CD4-positive, alpha-beta T cell treated with Interleukin-12 subunit alpha and Interleukin-12 subunit beta, for 1 hour (primary cell): ENCODE results near the gene ARHGEF3.
"Not testable (repeated sequence)": the region's sequence is repeated elsewhere in the genome, so short reads cannot be mapped to it uniquely, and the experiment has no call there.

ENCODE experiments used
- DNase-seq: peaks from one replicate; pipeline ENCODE4 v3.0.0-alpha.2; 2020

The ARHGEF3 gene

DNA sequence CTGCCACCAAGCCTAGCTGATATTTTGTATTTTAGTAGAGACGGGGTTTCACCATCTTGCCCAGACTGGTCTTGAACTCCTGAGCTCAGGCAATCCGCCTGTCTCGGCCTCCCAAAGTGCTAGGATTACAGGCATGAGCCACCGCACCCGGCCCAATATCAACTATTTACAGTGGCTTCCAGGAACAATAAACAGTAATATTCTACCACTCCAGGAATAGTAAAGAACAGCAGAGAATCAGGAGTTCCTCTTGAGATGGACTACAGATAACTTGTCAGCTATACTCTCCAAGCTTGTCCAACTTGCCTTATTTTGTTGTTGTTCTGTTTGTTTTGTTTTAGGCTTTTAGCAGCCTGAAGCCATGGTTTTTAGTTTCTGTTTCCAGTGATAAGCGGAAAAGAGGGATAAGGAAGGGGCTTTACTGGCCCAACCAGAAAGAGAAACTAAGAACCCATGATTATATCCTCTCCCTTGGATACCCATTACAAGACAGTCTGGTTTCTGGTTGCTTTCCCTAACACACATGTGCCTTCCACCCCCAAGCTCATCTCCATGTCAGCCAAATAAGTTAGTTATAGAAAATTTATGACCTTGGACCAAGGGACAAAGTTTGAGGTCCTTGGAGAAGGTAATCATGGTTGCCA is 36.7 kb downstream of the ARHGEF3 start:
- no peak for DNase-seq

DNA sequence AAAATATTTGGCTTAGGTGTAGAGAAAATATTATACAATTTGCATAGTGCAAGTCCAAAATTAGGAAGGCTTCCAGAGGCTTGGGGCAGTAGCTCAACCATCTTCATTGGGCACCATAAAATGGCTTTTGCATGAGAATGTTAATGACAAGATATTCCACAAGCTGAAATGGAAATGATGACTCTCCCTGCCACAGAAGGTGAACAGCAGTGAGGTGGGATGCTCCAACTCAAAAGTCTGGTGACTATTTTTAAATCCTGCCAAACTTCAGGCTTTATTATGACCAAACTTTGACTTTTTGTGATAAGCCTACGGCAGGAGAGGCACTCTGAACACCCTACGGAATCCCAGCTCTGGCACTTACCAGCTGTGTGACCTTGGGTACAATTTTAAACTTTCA is 37.6 kb downstream of the ARHGEF3 start:
- no peak for DNase-seq

DNA sequence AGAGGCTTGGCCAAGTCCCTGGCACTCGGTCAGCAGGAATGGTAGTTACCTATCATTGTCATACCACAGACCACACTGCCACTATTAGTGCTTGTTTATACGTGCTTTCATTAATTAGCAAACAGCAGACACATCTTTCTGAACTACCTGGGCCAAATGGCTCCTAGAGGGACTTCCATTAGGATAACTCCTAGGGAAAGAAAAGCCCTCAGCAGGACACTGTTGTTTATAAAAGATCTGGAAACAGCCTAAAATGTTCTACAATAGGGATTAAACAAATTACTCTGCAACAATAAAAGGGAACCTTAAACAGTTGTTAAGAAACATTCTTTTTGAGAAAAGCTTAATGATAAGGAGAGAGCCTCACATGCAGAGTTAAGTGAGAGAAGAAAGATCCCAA is 38.5 kb downstream of the ARHGEF3 start:
- no peak for DNase-seq

DNA sequence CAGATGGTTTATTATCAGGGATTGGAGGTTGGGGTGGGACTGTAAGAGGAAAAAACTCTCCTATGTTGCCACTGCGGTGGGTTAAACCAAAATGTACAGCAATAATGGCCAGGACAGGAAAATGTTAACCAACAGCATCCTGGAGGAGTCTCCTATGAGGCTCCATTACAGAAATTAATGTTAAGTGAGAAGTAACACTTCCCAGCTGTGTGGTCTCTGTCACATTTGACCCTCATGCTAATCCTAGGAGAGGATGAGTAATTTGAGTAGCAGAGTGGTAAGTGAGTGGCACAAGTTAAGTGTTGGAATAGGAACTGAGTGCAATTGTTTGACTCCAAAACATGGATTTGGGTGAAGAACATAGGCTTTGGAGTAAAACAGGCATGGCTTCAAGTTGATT is 39.0 kb downstream of the ARHGEF3 start:
- DNase-seq = no peak

DNA sequence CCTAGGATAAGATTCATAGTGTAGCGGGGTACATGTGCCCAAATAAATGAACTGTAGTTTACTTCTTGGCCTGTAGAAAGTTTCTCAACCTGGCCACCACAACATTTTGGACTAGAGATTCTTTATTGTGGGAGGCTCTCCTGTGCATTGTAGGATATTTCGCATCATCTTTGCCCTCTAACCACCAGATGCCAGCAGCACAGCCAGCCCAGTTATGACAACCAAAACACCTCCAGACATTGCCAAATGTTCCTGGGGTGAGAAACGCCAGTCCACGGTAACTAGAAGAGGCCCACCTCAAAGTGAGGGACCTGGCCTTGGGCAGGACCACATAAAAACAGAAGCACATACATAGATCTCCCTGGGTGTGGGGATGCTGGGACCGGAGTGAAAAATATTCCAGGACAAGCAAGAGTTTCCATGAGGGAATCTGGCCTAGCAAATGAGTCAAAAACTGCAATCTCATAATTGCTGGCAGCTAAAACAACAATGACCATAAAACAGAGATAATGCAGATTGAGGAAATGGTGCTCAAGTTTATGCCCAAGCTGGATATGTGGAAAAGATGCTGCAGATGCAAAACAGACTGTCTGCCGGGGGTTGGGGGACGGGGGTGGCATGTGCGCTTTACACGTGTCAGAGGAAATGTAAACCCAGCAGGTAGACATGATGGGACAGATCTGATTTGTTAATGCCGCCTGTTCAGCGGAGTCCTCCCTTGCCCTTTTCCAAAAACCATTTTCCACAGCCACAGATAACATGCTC is 39.7 kb downstream of the ARHGEF3 start:
- DNase-seq = no peak

DNA sequence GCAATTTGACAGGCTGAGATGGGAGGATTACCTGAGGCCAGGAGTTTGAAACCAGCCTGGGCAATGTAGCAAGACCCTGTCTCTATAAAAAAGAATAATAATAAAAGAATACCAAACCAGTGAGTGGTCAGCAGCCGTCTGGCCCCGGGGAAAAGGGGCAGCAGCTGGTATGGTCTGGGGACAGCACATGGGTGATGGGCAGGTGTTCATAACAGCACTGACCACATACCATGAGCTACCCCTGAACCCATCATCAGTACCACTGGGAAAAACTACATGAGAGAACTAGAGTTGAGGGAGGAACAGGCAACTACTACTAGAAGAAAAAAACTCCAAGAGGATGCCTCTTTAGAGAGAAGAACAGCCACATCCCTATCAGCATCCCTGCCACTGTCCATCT is 40.7 kb downstream of the ARHGEF3 start:
- DNase-seq = no peak

DNA sequence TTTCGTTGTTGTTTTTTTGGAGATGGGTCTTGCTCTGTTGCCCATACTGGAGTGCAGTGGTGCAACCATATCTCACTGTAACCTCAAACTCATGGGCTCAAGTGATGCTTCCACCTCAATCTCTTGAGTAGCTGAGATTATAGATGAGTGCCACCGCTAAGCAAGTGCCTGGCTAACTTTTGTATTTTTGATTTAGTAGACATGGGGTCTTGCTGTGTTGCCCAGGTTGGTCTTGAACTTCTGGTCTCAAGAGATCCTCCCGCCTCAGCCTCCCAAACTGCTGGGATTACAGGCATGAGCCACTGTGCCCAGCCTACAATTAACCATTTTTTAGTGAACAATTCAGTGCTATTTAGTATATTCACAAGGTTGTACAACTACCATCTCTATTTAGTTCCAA is 42.2 kb downstream of the ARHGEF3 start:
- no peak for DNase-seq

DNA sequence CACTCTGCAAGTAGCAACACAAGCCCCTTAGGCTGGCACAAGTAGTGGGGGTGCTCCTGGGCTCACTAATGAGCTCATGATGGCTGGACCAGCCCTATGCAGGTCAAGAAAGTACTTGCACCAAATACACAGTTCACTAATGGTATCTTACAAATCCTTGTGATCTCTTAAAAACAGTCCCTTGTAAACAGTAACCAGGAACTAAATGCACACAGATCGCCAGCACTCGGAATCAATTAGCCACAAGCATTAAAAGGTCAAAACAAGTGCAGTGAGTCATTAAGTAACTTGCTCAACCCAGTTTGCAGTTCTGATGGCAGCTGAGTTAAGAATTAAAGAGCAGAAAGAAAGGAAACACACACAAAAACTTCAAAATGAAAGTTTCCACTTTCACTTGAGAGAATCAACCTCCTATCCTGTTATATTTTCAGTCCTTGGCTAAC is 43.2 kb downstream of the ARHGEF3 start:
- peak; percentile 55 for DNase-seq

DNA sequence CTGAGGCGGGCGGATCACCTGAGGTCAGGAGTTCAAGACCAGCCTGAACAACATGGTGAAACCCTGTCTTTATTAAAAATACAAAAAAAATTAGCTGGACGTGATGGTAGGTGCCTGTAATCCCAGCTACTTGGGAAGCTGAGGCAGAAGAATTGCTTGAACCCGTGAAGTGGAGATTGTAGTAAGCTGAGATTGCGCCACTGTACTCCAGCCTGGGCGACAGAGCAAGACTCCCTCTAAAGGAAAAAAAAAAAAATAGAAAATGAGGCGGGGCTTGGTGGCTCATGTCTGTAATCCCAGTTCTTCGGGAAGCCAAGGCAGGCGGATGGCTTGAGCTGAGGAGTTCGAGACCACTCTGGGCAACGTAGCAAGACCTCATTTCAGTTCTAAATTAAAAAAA is 43.7 kb downstream of the ARHGEF3 start:
- DNase-seq = not testable (repeated sequence)

DNA sequence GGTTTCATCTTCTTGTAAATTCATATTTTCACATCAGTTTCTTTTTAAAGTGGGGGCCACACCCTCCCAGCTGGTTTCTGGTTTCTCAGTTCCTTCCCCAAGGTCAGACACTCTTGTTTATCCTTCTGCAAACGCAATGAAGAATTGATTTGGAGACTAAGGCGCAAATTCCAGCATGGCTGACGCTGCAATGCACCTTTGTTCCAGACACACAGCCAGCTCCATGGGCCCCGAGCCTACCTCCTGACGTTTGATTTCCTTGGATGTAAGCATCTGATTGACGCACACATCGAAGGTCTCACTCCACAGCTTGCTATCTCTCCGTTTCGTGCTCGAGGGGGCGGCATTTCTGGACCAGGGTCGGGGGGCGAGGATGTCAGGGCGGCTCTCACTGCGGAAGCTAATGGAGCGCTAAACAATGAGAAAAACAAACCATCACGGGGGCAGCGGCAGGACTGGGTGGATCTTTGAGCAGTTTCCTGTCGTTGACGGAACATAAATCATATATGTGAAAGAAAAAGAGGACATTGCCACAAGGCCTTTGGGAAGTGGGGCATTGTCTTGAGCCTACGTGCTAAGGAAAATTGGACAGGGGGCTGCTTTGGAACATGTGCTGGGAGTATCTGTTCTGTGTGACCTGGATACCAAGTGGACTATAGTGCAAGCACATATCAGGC is 46.9 kb downstream of the ARHGEF3 start:
- peak; percentile 38 for DNase-seq

DNA sequence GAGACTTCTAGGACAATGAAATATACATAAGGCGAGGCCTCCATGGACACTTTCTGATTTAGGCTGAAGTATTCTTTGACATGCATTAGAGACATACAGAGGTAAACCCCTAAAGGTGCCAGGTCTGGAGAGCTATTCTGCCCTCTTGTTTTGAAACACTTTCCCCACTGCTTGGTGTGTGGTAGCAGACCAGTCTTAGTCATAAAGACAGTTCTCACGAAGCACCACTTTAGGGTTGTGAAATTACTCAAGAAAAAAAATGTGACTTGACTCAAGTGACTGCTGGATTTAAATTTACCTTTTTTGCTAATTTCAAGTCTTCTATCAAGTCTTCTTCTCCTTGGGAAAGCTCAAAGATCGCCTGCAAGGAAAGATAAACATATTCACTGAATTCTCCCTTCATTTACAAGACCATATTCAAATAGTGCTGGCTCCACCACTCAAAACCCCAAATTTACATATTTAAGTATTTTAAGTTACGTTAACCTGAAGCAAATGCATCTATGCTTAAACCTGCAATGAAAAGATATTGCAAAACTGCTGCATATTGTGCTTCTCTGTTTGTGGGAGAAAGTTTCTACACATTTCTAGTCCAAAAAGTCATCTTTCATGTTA is 48.4 kb downstream of the ARHGEF3 start:
- peak; percentile 29 for DNase-seq

DNA sequence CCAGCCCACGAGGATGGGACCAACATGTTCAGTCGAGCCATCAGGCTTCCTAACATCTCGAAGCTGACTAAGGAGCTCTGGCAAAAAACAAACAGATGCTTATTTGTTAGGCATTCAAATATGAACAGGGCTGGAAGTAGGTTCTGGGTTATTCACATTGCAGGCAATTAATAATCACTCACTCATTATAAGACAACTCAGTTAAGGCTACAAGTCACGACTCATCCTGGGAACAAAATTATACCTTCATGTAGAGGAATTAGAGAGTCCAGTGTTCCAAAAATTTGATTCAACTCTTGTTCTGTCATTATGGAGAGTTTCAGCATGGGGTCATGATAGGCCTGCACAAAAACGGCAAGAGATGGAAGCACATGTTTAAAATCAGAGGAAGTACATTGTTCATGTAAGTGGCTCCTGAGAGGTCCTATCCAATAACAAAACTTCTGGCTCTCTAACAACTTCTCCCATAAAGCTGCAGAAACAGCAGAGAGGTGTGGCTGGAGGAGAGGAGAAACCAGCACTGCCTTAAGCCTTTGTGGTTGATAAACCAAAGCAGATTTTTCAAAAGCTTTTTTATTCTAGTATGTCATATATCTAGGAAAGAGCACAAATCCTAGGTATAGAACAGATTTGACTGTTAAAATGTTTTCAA is 50.6 kb downstream of the ARHGEF3 start:
- no peak for DNase-seq

DNA sequence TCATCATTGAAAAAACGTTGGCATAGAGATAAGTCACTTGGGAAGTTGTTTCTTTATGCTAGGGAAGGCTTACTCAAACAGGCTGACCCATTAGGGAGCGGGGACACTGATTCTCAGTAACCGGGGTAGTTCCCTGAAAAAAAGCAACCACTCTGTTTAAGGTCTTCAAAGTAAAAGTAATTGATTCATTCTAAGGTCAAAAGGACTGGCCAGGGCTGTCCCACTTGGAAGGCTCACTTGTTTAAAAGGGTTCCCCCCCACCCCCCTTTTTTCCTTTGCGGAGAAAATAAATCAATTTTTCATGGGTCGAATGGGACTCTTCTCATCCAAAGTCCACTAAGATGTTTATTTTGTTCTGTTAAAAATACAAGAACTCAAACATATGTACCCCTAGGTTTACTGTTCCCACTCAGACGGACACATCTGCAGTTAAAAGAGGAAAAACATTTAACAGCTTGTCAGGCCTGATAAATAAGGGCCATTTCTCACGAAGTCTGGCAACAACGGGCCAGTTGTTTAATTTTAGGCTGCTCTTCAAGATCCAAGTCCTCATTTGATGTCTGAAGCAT is 53.0 kb downstream of the ARHGEF3 start:
- no peak for DNase-seq

DNA sequence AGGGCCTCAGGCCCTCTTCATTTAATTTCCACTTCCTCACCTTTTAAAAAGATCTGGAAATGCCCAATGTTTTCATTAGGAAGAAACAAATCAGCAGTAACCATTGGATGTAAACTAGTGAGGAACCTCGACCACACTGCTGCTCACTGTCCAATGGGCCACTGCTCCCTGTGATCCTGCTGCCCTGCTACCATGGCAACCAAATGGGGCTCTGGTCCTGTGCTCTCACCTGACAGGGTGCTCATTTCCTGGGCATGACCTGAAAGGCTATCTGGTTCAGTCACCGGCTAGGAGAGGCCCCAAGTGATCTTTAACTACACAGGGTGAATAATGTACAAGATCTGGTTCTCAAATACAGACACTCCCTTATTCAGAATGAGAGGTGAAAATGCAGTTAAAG is 54.6 kb downstream of the ARHGEF3 start:
- no peak for DNase-seq

DNA sequence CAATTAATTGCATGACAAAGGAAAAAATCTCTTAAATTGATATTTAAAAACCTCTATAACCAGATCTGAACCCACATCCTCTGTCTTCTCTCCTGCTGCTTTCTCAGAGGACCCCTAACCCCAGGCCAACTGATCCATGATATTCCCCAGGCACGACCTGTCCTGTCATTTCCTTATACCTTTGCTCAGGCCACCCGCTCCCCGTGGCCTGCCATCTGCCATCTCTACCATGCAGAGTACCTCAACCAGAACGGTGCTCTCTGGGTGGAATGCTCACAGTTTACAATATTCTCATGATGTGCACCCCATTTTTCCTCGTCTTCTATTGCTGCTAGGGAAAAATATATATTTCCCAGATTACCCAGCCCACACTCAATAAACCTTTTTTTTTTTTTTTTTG is 57.7 kb downstream of the ARHGEF3 start:
- DNase-seq = no peak

DNA sequence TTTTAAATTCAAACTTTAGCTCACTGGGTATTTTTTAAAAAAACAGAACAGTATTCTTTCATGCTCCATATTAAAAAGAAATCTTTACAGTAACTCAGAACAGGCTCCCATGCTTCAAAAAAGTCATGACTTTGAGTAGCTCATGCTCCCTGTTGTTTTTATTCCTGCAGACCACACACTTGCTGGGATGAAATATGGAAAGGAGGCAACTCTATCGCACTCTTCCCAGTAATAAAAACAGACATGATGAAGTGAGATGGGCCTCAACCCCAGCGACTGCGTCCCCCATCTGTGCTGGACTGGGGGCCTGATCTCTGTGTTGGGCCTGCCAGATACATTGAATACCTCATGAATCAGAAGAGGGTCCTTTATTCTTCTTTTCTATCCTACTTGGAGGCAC is 58.9 kb downstream of the ARHGEF3 start:
- DNase-seq = no peak

DNA sequence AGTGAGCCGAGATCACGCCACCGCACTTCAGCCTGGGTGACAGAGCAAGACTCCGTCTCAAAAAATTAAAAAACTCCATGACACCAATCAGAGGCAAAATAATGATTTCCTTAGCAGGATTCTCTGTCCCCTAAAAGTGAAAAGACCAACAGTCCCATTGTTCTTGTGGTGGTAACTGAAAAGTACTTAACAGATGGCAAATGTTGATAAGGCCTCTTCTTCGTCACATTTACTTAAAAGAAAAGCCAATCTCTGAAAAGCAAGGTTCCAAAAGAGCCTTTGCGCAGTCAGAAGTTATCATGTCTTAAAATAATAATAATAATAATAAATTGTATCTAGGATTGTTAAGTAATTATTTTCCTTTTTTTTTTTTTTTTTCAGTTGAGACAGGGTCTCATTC is 62.7 kb downstream of the ARHGEF3 start:
- no peak for DNase-seq

DNA sequence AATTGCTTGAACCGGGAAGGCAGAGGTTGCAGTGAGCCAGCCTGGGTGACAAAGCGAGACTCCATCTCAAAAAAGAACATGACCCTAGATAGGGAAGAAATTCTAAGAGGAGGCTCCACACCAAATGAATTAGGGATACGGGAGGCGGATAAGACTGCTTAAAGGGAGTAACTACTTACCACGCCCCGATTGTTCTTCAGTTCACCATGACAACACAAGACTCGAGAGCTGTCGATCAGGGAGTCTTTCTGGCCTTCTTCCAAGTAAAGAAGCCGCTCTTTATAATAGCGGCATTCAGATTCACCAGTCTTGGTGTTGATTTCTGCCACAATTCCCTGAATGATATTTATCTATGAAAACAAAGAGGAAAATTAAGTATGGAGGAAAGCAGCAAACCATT is 64.7 kb downstream of the ARHGEF3 start:
- no peak for DNase-seq

DNA sequence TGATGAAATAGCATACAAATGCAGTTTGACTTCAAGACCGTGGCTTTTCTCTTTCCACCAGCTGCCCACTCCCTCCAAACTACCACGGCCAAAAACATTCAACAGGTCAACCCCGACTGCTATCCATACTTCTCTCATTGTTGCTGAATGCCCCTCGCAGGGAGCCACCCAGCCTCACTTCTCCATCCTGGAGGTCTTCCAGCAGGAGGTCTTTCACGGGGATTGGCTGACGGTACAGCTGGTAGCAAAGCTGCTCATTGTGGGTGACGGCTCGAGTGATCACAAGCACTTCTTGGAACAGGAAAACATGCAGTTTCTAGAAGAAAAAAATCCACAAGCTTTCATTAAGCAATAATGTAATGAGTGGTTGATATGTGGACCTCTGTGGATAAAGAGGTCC is 69.6 kb downstream of the ARHGEF3 start:
- DNase-seq = no peak

DNA sequence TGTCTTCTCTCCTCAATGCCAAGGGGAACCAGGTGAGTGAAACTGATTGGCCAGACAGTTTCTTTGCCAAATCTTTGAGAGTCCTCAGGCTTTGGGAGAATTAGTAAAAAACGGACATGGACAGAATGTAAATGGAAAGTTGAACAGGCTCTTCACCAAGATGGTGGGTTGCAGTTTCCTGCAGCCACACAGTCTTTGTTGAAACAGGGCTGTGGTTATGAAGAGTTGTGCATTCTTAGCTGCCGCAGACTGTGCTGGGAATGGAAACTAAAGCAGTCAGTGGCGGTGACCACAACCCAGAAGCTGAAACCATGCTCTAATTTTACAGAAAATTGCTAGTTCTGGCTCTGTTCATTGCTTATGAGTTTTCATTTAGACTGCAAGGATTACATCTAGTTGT is 76.6 kb downstream of the ARHGEF3 start:
- peak; percentile 64 for DNase-seq

DNA sequence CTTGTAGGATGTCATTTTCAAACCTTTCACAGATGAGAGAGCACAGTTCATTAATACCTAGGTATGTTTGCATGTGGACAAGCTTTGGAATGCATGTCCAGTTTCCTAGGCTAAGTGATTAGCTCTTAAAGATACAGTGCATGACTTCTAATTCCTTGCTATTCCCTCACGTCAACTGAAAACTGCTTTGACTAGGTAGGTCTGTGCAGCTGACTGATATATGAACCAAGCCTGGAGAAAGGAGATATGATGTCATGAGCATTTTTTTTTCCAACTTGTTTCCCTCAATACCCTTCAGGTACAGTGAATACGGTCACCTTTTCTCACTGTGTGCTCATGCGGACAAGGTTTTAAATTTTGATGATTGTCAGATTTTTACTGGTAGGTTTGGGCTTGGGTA is 77.1 kb downstream of the ARHGEF3 start:
- no peak for DNase-seq

DNA sequence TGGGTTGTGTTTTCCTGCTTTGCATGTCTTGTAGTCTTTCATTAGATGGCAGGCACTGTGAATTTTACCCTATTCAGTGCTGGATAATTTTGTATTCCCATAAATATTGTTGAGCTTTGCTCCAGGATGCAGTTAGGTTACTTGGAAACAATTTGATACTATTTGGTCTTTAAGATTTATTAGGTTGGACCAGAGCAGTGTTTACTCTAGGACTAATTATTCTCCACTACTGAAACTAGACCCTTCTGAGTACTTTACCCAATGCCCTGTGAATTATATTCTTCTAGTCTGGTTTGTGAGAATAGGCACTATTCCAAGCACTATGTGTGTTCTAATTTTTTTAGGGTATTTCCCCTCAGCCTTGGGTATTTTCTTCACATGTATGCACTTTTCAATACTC is 80.9 kb downstream of the ARHGEF3 start:
- DNase-seq = no peak

DNA sequence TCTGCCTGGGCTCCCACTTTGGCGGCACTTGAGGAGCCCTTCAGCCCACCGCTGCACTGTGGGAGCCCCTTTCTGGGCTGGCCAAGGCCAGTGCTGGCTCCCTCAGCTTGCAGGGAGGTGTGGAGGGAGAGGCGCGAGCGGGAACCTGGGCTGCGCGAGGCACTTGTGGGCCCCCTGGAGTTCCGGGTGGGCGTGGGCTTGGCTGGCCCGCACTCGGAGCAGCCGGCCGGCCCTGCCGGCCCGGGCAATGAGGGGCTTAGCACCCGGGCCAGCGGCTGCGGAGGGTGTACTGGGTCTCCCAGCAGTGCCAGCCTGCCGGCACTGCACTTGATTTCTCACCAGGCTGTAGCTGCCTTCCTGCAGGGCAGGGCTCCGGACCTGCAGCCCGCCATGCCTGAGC is 82.9 kb downstream of the ARHGEF3 start:
- DNase-seq = not testable (repeated sequence)
